ENCODE measurements around the gene HCST.
"Not testable (repeated sequence)": the region's sequence is repeated elsewhere in the genome, so short reads cannot be mapped to it uniquely, and the experiment has no call there.

The HCST gene

DNA sequence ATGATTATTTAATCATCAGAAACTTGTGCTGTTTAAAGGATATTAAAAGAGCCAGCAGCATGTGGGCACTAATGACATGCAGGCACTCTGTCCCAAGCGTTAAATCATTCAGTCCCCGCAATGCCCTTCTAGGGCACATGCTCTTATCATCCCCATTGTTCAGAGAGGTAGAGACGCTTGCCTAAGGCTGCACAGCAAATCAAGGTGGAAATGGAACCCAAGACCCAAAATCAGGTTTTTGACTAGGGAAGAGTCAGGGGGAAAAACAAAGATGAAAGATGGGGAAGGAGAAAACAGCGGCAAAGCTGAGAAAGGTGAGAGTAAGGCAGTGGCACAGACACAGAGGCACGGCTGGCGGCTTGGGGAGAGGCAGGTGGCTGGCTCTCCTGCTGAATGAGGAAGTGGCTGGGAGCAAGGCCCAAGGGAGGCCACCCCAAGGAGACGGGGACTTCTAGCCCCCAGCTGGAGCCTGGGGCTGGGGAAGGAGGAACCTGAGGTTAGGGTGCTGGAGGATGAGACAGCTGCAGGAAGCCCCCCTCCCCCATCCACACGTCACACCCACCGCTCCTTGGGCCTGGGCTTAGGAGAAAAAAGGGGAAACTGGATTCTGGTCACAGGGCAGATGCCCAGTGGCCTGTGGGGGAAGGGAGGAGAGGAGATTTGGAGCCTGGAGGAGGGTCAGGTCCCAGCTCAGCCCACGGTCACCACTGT is 6.8 kb downstream of the HCST start:
- Histone ChIP-seq H3K4me2 (no peak overlapping the region), H3K9ac (no peak overlapping the region)

DNA sequence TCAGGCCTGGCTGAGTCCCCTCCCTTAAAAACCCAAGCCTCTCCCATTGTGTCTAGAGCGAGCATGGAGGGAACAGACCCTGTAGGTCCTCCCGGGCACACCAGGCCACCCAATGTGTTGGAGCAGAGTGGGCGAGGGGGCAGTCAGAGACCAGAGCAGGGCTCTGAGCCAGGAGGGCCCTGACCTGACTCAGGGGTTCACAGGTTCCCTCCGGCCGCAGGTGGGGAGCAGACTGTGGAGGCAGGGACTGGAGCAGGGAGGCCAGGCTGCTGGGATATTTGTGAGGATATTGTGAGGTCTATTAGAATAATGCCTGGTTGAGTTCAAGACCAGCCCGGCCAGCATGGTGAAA is 7.3 kb downstream of the HCST start:
- H3K27ac ChIP-seq = no peak overlapping the region

More for the DNA sequence above, 6.8 kb downstream of the HCST start:
- H3K4me1 ChIP-seq (ENCODE audit: low read depth, poor library complexity, severe bottlenecking) = no peaks in the 10 kb centered on the region
- H2AFZ ChIP-seq (ENCODE audit: low read depth) = no peak overlapping the region
- H3K27me3 ChIP-seq (ENCODE audit: insufficient read depth, low read depth) = peaks cover 2% of the 10 kb centered on the region; the same call in 1 of the 2 replicates
- no peaks in the 10 kb centered on the region for H4K20me1 ChIP-seq (ENCODE audit: insufficient read depth)
- TF ChIP-seq CTCF (conservative IDR thresholded peaks at IDR 0.05; ENCODE audit: low read depth, low read length) = no peak
- H3K4me3 ChIP-seq (IDR thresholded peaks at IDR 0.05; ENCODE audit: insufficient read depth, low read depth, low read length) = no peak overlapping the region
- H3K36me3 ChIP-seq (ENCODE audit: insufficient read depth) = no peaks in the 10 kb centered on the region
- no peaks in the 10 kb centered on the region for H3K79me2 ChIP-seq (ENCODE audit: insufficient read depth, low read depth)
- no peak overlapping the region for H3K27ac ChIP-seq

GRCh38 chr19:35910355-35910754 is 8.0 kb downstream of the HCST start:
- H2AFZ ChIP-seq (ENCODE audit: low read depth); H3K4me1 ChIP-seq (ENCODE audit: low read depth, poor library complexity, severe bottlenecking); H3K9ac ChIP-seq: not testable (repeated sequence)

More for the DNA sequence above, 7.3 kb downstream of the HCST start:
- Histone ChIP-seq H3K79me2 (ENCODE audit: insufficient read depth, low read depth) (no peaks in the 10 kb centered on the region), H3K27me3 (ENCODE audit: insufficient read depth, low read depth) (peaks cover 2% of the 10 kb centered on the region; the same call in 1 of the 2 replicates), H3K4me2 (no peak overlapping the region), H3K4me1 (ENCODE audit: low read depth, poor library complexity, severe bottlenecking) (no peaks in the 10 kb centered on the region), H3K36me3 (ENCODE audit: insufficient read depth) (no peaks in the 10 kb centered on the region), H2AFZ (ENCODE audit: low read depth) (no peak overlapping the region), H3K9ac (no peak overlapping the region), H3K4me3 (IDR thresholded peaks at IDR 0.05; ENCODE audit: insufficient read depth, low read depth, low read length) (no peak overlapping the region), H4K20me1 (ENCODE audit: insufficient read depth) (no peaks in the 10 kb centered on the region)
- TF ChIP-seq CTCF (conservative IDR thresholded peaks at IDR 0.05; ENCODE audit: low read depth, low read length) = no peak

DNA sequence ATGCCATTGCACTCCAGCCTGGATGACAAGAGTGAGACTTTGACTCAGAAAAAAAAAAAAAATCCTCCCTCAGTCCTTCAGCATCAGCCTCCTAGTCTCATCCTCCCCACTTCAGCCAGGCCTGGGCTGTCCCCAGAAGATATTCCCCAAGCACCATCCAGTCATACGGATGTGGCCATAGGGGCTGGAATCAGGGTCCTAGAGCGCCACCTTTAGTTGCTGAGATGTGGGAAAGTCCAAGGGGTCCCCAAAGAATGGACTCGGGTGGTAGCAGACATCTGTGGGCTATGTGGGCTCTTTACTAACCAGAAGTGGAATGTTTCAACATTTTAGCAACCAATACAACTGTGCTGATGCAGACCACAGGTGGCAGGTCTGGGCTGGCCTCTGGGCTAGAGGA is 8.8 kb downstream of the HCST start:
- Histone ChIP-seq H3K4me1 (ENCODE audit: low read depth, poor library complexity, severe bottlenecking) (no peaks in the 10 kb centered on the region), H3K9ac (no peak overlapping the region), H3K27me3 (ENCODE audit: insufficient read depth, low read depth) (peaks cover 11% of the 10 kb centered on the region; the same call in 1 of the 2 replicates), H2AFZ (ENCODE audit: low read depth) (no peak overlapping the region), H3K4me3 (IDR thresholded peaks at IDR 0.05; ENCODE audit: insufficient read depth, low read depth, low read length) (no peak overlapping the region), H3K27ac (no peak overlapping the region), H3K4me2 (no peak overlapping the region), H3K36me3 (ENCODE audit: insufficient read depth) (no peaks in the 10 kb centered on the region), H4K20me1 (ENCODE audit: insufficient read depth) (no peaks in the 10 kb centered on the region), H3K79me2 (ENCODE audit: insufficient read depth, low read depth) (no peaks in the 10 kb centered on the region)
- TF ChIP-seq CTCF (conservative IDR thresholded peaks at IDR 0.05; ENCODE audit: low read depth, low read length) = no peak

More at GRCh38 chr19:35910355-35910754, 8.0 kb downstream of the HCST start:
- not testable (repeated sequence) for H3K36me3 ChIP-seq (ENCODE audit: insufficient read depth); H4K20me1 ChIP-seq (ENCODE audit: insufficient read depth); H3K27me3 ChIP-seq (ENCODE audit: insufficient read depth, low read depth); H3K4me2 ChIP-seq; H3K27ac ChIP-seq; H3K4me3 ChIP-seq (IDR thresholded peaks at IDR 0.05; ENCODE audit: insufficient read depth, low read depth, low read length); H3K79me2 ChIP-seq (ENCODE audit: insufficient read depth, low read depth)

DNA sequence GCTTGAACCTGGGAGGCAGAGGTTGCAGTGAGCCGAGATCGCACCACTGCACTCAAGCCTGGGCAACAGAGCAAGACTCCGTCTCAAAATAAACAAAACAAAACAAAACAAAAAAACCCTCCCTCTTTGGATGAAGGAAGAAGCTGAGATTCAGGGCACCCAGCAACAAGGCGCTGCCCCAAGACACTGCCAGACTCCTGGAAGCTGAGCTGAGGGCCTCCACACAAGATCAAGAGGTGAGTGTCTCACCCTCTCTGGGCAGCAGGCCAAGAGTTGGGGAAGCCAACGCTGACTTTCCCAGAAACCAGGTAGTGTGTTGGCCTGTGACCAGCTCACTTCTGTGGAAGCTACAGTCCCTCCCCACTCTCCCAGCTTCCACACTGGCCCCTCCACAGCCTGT is 9.5 kb downstream of the HCST start:
- no peak overlapping the region for H3K4me3 ChIP-seq (IDR thresholded peaks at IDR 0.05; ENCODE audit: insufficient read depth, low read depth, low read length)
- H3K27ac ChIP-seq = no peak overlapping the region
- no peaks in the 10 kb centered on the region for H3K4me1 ChIP-seq (ENCODE audit: low read depth, poor library complexity, severe bottlenecking)
- H4K20me1 ChIP-seq (ENCODE audit: insufficient read depth) = no peaks in the 10 kb centered on the region
- H3K9ac ChIP-seq = no peak overlapping the region
- H3K27me3 ChIP-seq (ENCODE audit: insufficient read depth, low read depth) = peaks cover 15% of the 10 kb centered on the region; the same call in 1 of the 2 replicates
- H3K36me3 ChIP-seq (ENCODE audit: insufficient read depth) = no peaks in the 10 kb centered on the region
- no peak overlapping the region for H3K4me2 ChIP-seq
- no peak overlapping the region for H2AFZ ChIP-seq (ENCODE audit: low read depth)
- no peak for TF ChIP-seq CTCF (conservative IDR thresholded peaks at IDR 0.05; ENCODE audit: low read depth, low read length)
- no peaks in the 10 kb centered on the region for H3K79me2 ChIP-seq (ENCODE audit: insufficient read depth, low read depth)

Measured in KMS-11 (cell line).